HG03159 (cell line): ENCODE measurements around the gene RBPJ.

Experiments used
- ATAC-seq: cut with Tn5 transposase; IDR thresholded peaks from one replicate; pipeline ENCODE4 v1.9.1; 2021; ENCODE audit warnings: mild to moderate bottlenecking, moderate library complexity; ENCODE audit not compliant: unreplicated experiment

The RBPJ gene

GRCh38 chr4:26482508-26483462, 162.0 kb downstream of the RBPJ start:
- no peak for ATAC-seq

GRCh38 chr4:26484032-26484515, 163.3 kb downstream of the RBPJ start:
- ATAC-seq = no peak

- no peak for ATAC-seq
These were observed 163.7 kb downstream of the RBPJ start for GRCh38 chr4:26484516-26484915.
